ENCODE measurements around the gene NRP2.

NRP2 gene

GRCh38 chr2:205752296-205752820 lies 70.1 kb downstream of the NRP2 start:
- H3K36me3 ChIP-seq: no peaks in the 10 kb centered on the region
- H3K27ac ChIP-seq: no peak overlapping the region
- no peak overlapping the region for H3K4me3 ChIP-seq (ENCODE audit: low read depth in 1 of 2, low read length in 1 of 2)
- H3K9me3 ChIP-seq: no peaks in the 10 kb centered on the region
- no peaks in the 10 kb centered on the region for H3K4me1 ChIP-seq (ENCODE audit: control insufficient read depth in 1 of 2, insufficient read depth in 1 of 2, low read depth in 1 of 2, low read length in 1 of 2)
- H3K27me3 ChIP-seq: no peaks in the 10 kb centered on the region
- no peak for TF ChIP-seq CTCF (IDR thresholded peaks at IDR 0.05)

GRCh38 chr2:205752924-205753323 lies 70.6 kb downstream of the NRP2 start:
- Histone ChIP-seq H3K36me3 (no peaks in the 10 kb centered on the region), H3K4me1 (ENCODE audit: control insufficient read depth in 1 of 2, insufficient read depth in 1 of 2, low read depth in 1 of 2, low read length in 1 of 2) (no peaks in the 10 kb centered on the region), H3K27me3 (no peaks in the 10 kb centered on the region), H3K4me3 (ENCODE audit: low read depth in 1 of 2, low read length in 1 of 2) (no peak overlapping the region), H3K9me3 (no peaks in the 10 kb centered on the region), H3K27ac (no peak overlapping the region)
- no peak for TF ChIP-seq CTCF (IDR thresholded peaks at IDR 0.05)

- Histone ChIP-seq H3K27ac (no peak overlapping the region), H3K36me3 (no peaks in the 10 kb centered on the region), H3K27me3 (no peaks in the 10 kb centered on the region), H3K9me3 (no peaks in the 10 kb centered on the region), H3K4me3 (ENCODE audit: low read depth in 1 of 2, low read length in 1 of 2) (no peak overlapping the region), H3K4me1 (ENCODE audit: control insufficient read depth in 1 of 2, insufficient read depth in 1 of 2, low read depth in 1 of 2, low read length in 1 of 2) (no peaks in the 10 kb centered on the region)
- TF ChIP-seq CTCF (IDR thresholded peaks at IDR 0.05): no peak
These were observed 72.1 kb downstream of the NRP2 start for GRCh38 chr2:205754285-205754923.

- Histone ChIP-seq H3K27me3 (no peaks in the 10 kb centered on the region), H3K4me3 (ENCODE audit: low read depth in 1 of 2, low read length in 1 of 2) (no peak overlapping the region), H3K9me3 (no peaks in the 10 kb centered on the region), H3K27ac (no peak overlapping the region), H3K4me1 (ENCODE audit: control insufficient read depth in 1 of 2, insufficient read depth in 1 of 2, low read depth in 1 of 2, low read length in 1 of 2) (no peaks in the 10 kb centered on the region), H3K36me3 (no peaks in the 10 kb centered on the region)
- TF ChIP-seq CTCF (IDR thresholded peaks at IDR 0.05): no peak
These were observed 72.6 kb downstream of the NRP2 start for GRCh38 chr2:205754924-205755321.

- H3K4me3 ChIP-seq (ENCODE audit: low read depth in 1 of 2, low read length in 1 of 2): no peak overlapping the region
- TF ChIP-seq CTCF (IDR thresholded peaks at IDR 0.05): no peak
- no peak overlapping the region for H3K27ac ChIP-seq
- no peaks in the 10 kb centered on the region for H3K9me3 ChIP-seq
- H3K36me3 ChIP-seq: no peaks in the 10 kb centered on the region
- H3K4me1 ChIP-seq (ENCODE audit: control insufficient read depth in 1 of 2, insufficient read depth in 1 of 2, low read depth in 1 of 2, low read length in 1 of 2): no peaks in the 10 kb centered on the region
- H3K27me3 ChIP-seq: peaks cover under 1% of the 10 kb centered on the region
These were observed 73.6 kb downstream of the NRP2 start for GRCh38 chr2:205755923-205756322.
